ENCODE data around the gene COMTD1.
"Not testable (repeated sequence)": the region's sequence is repeated elsewhere in the genome, so short reads cannot be mapped to it uniquely, and the experiment has no call there.

Gene COMTD1

DNA sequence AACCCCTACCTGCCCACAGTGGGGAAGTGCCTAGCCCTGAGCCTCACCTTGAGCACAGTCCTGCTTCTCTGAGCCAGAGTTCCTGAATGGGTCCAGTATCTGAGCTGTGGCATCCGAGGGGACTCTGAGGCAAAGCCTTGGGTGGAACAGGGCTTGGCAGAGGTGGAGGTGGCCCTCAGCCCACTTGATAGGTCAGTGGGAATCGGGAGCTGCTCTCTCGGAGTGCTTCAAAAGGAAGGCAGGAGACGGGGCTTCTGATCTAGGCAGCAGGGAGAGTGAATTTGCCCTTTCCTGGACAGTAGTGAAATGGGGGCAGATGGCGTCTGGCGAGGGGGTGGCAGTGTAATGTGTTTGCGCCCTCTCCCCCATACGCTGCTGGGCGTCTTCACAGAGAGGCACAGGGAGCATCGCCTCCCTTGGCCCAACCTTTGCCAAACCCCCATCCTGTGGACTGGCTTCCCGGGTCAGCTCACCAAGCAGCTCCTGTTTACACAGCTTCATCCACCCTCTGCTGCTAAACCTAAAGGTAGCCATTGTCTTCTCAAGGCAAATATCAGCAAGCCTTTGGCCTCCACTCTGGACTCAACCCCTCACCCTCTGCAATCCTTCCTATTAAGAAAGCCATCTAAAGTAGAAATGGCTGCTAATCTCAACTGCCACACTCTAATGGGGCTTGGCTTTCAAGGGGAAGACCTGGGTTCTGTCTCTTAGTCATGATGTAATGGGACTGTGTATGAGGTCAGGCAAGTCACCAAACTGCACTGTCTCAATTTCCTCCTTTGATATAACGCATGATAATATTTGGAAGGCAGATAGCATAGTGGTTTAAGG lies 46.3 kb downstream of the COMTD1 start:
- DNase-seq (ENCODE audit: extremely low read depth, insufficient read length), result no peak
- TF ChIP-seq, protein P1, sequence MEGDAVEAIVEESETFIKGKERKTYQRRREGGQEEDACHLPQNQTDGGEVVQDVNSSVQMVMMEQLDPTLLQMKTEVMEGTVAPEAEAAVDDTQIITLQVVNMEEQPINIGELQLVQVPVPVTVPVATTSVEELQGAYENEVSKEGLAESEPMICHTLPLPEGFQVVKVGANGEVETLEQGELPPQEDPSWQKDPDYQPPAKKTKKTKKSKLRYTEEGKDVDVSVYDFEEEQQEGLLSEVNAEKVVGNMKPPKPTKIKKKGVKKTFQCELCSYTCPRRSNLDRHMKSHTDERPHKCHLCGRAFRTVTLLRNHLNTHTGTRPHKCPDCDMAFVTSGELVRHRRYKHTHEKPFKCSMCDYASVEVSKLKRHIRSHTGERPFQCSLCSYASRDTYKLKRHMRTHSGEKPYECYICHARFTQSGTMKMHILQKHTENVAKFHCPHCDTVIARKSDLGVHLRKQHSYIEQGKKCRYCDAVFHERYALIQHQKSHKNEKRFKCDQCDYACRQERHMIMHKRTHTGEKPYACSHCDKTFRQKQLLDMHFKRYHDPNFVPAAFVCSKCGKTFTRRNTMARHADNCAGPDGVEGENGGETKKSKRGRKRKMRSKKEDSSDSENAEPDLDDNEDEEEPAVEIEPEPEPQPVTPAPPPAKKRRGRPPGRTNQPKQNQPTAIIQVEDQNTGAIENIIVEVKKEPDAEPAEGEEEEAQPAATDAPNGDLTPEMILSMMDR (IDR thresholded peaks at IDR 0.05; ENCODE audit: insufficient read depth, low read length, poor library complexity, severe bottlenecking), result no peak
- H3K4me3 ChIP-seq (replicated peaks; ENCODE audit: low read depth, low read length), result no peak overlapping the region
- H3K27me3 ChIP-seq (replicated peaks; ENCODE audit: control insufficient read depth, insufficient read depth, low read length), result no peaks in the 10 kb centered on the region
- H3K36me3 ChIP-seq (ENCODE audit: control insufficient read depth, insufficient read depth, low read length), result no peaks in the 10 kb centered on the region; the same call in 1 of the 2 replicates

- not testable (repeated sequence) for H3K36me3 ChIP-seq (ENCODE audit: control insufficient read depth, insufficient read depth, low read length); DNase-seq (ENCODE audit: extremely low read depth, insufficient read length); H3K4me3 ChIP-seq (replicated peaks; ENCODE audit: low read depth, low read length); H3K27me3 ChIP-seq (replicated peaks; ENCODE audit: control insufficient read depth, insufficient read depth, low read length)
Measured at GRCh38 chr10:75188522-75188921, 47.2 kb downstream of the COMTD1 start.

GRCh38 chr10:75187961-75188426 lies 47.8 kb downstream of the COMTD1 start:
- no peaks in the 10 kb centered on the region for H3K27me3 ChIP-seq (replicated peaks; ENCODE audit: control insufficient read depth, insufficient read depth, low read length)
- peak; percentile 20 for DNase-seq (ENCODE audit: extremely low read depth, insufficient read length)
- TF ChIP-seq, protein P1 (IDR thresholded peaks at IDR 0.05; ENCODE audit: insufficient read depth, low read length, poor library complexity, severe bottlenecking), result peak; percentile 82

DNA sequence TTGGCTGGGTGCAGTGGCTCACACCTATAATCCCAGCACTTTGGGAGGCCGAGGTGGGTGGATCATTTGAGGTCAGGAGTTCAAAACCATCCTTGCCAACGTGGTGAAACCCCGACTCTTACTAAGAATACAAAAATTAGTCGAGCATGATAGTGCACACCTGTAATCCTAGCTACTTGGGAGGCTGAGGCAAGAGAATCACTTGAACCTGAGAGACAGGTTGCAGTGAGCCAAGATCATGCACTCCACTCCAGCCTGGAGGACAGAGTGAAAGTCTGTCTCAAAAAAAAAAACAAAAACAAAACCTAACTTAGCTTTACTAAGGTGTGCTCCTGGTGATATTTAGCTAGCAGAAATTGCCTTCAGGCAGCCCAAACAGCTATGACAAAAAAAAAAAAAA lies 49.4 kb downstream of the COMTD1 start:
- no peak overlapping the region for H3K4me3 ChIP-seq (replicated peaks; ENCODE audit: low read depth, low read length)
- no peaks in the 10 kb centered on the region for H3K27me3 ChIP-seq (replicated peaks; ENCODE audit: control insufficient read depth, insufficient read depth, low read length)
- TF ChIP-seq, protein P1 (IDR thresholded peaks at IDR 0.05; ENCODE audit: insufficient read depth, low read length, poor library complexity, severe bottlenecking), result no peak
- no peaks in the 10 kb centered on the region for H3K36me3 ChIP-seq (ENCODE audit: control insufficient read depth, insufficient read depth, low read length)
- DNase-seq (ENCODE audit: extremely low read depth, insufficient read length), result no peak

More at GRCh38 chr10:75187961-75188426, 47.8 kb downstream of the COMTD1 start:
- no peaks in the 10 kb centered on the region; the same call in 1 of the 2 replicates for H3K36me3 ChIP-seq (ENCODE audit: control insufficient read depth, insufficient read depth, low read length)
- no peak overlapping the region for H3K4me3 ChIP-seq (replicated peaks; ENCODE audit: low read depth, low read length)

Measured in GM06990 (cell line).